Measurements from ENCODE around the gene ACOT9. TPM values are rescaled to one million over a fixed set of nuclear protein-coding genes. Genes with fewer than 3 reads are reported as not detected.

The ACOT9 gene
- total RNA-seq, 1 experiment from 2014 or later, result 72.3 TPM

GRCh38 chrX:23668335-23668734 lies 74.7 kb downstream of the ACOT9 start:
- Histone ChIP-seq H3K27me3 (ENCODE audit: insufficient read depth, low read length) (no peaks in the 10 kb centered on the region), H3K23ac (ENCODE audit: insufficient read length, low read depth, low read length) (no peak overlapping the region), H2AK5ac (ENCODE audit: insufficient read length, low read length) (no peak overlapping the region), H2BK20ac (ENCODE audit: low read depth, low read length, poor library complexity, severe bottlenecking) (no peak overlapping the region), H3K27ac (ENCODE audit: insufficient read length, low read depth, low read length) (no peak overlapping the region), H2BK120ac (ENCODE audit: low read depth, low read length, poor library complexity, severe bottlenecking) (no peak overlapping the region), H2BK15ac (ENCODE audit: low read depth, low read length) (no peak overlapping the region), H2BK12ac (ENCODE audit: insufficient read length, low read depth, low read length) (no peak overlapping the region), H3K23me2 (ENCODE audit: insufficient read length, low read depth, low read length, poor library complexity, severe bottlenecking) (peaks cover 3% of the 10 kb centered on the region), H3K56ac (ENCODE audit: insufficient read length, low read depth, low read length) (no peak overlapping the region), H3K4ac (ENCODE audit: low read depth, low read length) (no peak overlapping the region), H3K9ac (ENCODE audit: extremely low read depth, insufficient read length, low read length) (peak overlapping the region; percentile 66), H2BK5ac (ENCODE audit: insufficient read length, low read length) (no peak overlapping the region), H3K9me3 (ENCODE audit: control insufficient read depth, low read depth, low read length) (no peaks in the 10 kb centered on the region), H3K79me2 (ENCODE audit: insufficient read depth, low read length) (peaks cover 2% of the 10 kb centered on the region; the same call in 1 of the 2 replicates), H4K8ac (replicated peaks; ENCODE audit: insufficient read length, low read depth, low read length) (no peak overlapping the region), H2AFZ (ENCODE audit: low read length) (no peak overlapping the region), H3K4me1 (ENCODE audit: insufficient read depth, low read length) (no peaks in the 10 kb centered on the region; the same call in 1 of the 2 replicates), H3T11ph (ENCODE audit: low read length) (no peak overlapping the region), H4K91ac (ENCODE audit: insufficient read length, low read depth, low read length) (no peak overlapping the region), H3K18ac (ENCODE audit: insufficient read length, low read depth, low read length) (no peak overlapping the region), H4K20me1 (ENCODE audit: control insufficient read depth, insufficient read depth, insufficient read length) (no peaks in the 10 kb centered on the region), H4K5ac (ENCODE audit: insufficient read length, low read depth, low read length) (no peak overlapping the region), H3K79me1 (ENCODE audit: insufficient read depth, low read depth, low read length, poor library complexity, severe bottlenecking) (peaks cover 3% of the 10 kb centered on the region), H3K14ac (ENCODE audit: insufficient read depth, low read length) (no peak overlapping the region), H3K4me2 (ENCODE audit: insufficient read depth, insufficient read length, low read length) (peak overlapping the region; percentile 68)
- WGBS (ENCODE audit: extremely low coverage, insufficient read length, low lambda C conversion rate), result no CpG with 5 or more reads among the region's 3 CpGs
- TF ChIP-seq, protein P1, sequence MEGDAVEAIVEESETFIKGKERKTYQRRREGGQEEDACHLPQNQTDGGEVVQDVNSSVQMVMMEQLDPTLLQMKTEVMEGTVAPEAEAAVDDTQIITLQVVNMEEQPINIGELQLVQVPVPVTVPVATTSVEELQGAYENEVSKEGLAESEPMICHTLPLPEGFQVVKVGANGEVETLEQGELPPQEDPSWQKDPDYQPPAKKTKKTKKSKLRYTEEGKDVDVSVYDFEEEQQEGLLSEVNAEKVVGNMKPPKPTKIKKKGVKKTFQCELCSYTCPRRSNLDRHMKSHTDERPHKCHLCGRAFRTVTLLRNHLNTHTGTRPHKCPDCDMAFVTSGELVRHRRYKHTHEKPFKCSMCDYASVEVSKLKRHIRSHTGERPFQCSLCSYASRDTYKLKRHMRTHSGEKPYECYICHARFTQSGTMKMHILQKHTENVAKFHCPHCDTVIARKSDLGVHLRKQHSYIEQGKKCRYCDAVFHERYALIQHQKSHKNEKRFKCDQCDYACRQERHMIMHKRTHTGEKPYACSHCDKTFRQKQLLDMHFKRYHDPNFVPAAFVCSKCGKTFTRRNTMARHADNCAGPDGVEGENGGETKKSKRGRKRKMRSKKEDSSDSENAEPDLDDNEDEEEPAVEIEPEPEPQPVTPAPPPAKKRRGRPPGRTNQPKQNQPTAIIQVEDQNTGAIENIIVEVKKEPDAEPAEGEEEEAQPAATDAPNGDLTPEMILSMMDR (conservative IDR thresholded peaks at IDR 0.05), result no peak
- H3K27me3 Mint-ChIP-seq (ENCODE audit: low read depth), result peaks cover 3% of the 10 kb centered on the region
- H3K4me1 Mint-ChIP-seq, result peaks cover 23 to 27% of the 10 kb centered on the region in 2 experiments
- DNase-seq, result no peak
- peak overlapping the region; percentile 85 to 88 for H3K4me3 Mint-ChIP-seq
- no peak overlapping the region for H3K27ac Mint-ChIP-seq
- no peaks in the 10 kb centered on the region for H3K9me3 Mint-ChIP-seq
- H3K36me3 Mint-ChIP-seq (ENCODE audit: insufficient read depth in 1 of 3, low read depth in 3 of 3), result peaks cover 10 to 28% (median 27%) of the 10 kb centered on the region in 3 experiments; a peak in 6 of 7 replicates

Measured in H9 (cell line).